Transverse colon (tissue), 4 donors: ENCODE data around the gene ANKRD34B. TPM values are rescaled to one million over a fixed set of nuclear protein-coding genes. Genes with fewer than 3 reads are reported as not detected.

Experiments
- DNase-seq: peaks from one replicate; pipeline ENCODE4 v3.0.0-alpha.2; 2019
- H3K27ac ChIP-seq, 4 donors: fragments of 200-600 bp; sonication (generic); 2 replicates each; pipeline ENCODE4 v1.5.1; 2016 to 2018; ENCODE audit warnings: inconsistent platforms in 4 of 4
- H3K27me3 ChIP-seq: fragments of 200-600 bp; sonication (generic); 2 replicates; pipeline ENCODE4 v1.5.1; 2017; ENCODE audit warnings: inconsistent platforms
- H3K36me3 ChIP-seq, 4 donors: fragments of 200-600 bp; sonication (generic); 2 replicates each; pipeline ENCODE4 v1.5.1; 2017 to 2019; ENCODE audit warnings: inconsistent platforms in 4 of 4
- H3K4me1 ChIP-seq, 4 donors: fragments of 200-600 bp; sonication (generic); 2 replicates each; pipeline ENCODE4 v1.5.1; 2017 to 2020; ENCODE audit warnings: inconsistent platforms in 4 of 4
- H3K4me3 ChIP-seq, 4 donors: fragments of 200-600 bp; sonication (generic); 1 replicate in 1 of 4; 2 replicates in 3 of 4; pipeline versions ENCODE4 v1.5.1 to v1.6.1; 2017 to 2019; ENCODE audit warnings: inconsistent platforms in 4 of 4
- H3K9me3 ChIP-seq, 2 donors: fragments of 200-600 bp; sonication (generic); 2 replicates each; pipeline ENCODE4 v1.5.1; 2017 to 2019; ENCODE audit warnings: inconsistent platforms in 2 of 2
- EP300 ChIP-seq: sonication (generic); formaldehyde crosslinking; IDR thresholded peaks from one replicate; pipeline ENCODE4 v1.6.1; 2017; ENCODE audit warnings: antibody characterized with exemption, low read depth
- POLR2A ChIP-seq: fragments of 450-650 bp; IDR thresholded peaks from one replicate; pipeline ENCODE4 v1.6.1; 2016; ENCODE audit warnings: antibody characterized with exemption, mild to moderate bottlenecking, moderate library complexity
- POLR2AphosphoS5 ChIP-seq, 3 donors: sonication (generic); formaldehyde crosslinking; IDR thresholded peaks; one replicate each; pipeline ENCODE4 v1.6.1; 2016; ENCODE audit warnings: antibody characterized with exemption in 3 of 3
- WGBS, 2 donors: methylation state at CpG; one replicate each; pipeline ENCODE4 v1.1.5; 2018; ENCODE audit warnings: low coverage in 1 of 2; 5-methylcytosine and 5-hydroxymethylcytosine counted together
- in situ Hi-C, 4 donors: fragments of 200-750 bp; cut with MboI; loops; one replicate each; pipeline versions ENCODE4 v1.15.0 to v1.15.1; 2017; ENCODE audit warnings: low sequenced_read_pairs in 3 of 4, low pct_ligation_motif_present in 1 of 4, low pct_unique_long_range_greater_than_20kb in 1 of 4
- intact Hi-C: fragments of 100-400 bp; cut with DNase I; formaldehyde crosslinking; loops from one replicate; pipeline ENCODE4 v1.15.1; 2023; ENCODE audit warnings: low total_unique reads
- total RNA-seq, 4 donors: library from RNA; depleted of rRNA; stranded (reverse); fragments of >200 nt; gene quantifications; one replicate each; pipeline ENCODE4 v1.1.0, GENCODE V29; 2016
- TF ChIP-seq, protein P1 (sequence below), 5 experiments: fragments of 200-600 bp in 3 of 5; fragments of 450-650 bp in 2 of 5; sonication (generic) in 3 of 5; IDR thresholded peaks; 1 replicate in 2 of 5; 2 replicates in 3 of 5; pipeline ENCODE4 v1.5.1; 2016 to 2017; ENCODE audit warnings: antibody characterized with exemption in 5 of 5, inconsistent platforms in 3 of 5, mild to moderate bottlenecking in 2 of 5, moderate library complexity in 1 of 5

The ANKRD34B gene
- total RNA-seq, 4 donors from 2014 or later = not detected

DNA sequence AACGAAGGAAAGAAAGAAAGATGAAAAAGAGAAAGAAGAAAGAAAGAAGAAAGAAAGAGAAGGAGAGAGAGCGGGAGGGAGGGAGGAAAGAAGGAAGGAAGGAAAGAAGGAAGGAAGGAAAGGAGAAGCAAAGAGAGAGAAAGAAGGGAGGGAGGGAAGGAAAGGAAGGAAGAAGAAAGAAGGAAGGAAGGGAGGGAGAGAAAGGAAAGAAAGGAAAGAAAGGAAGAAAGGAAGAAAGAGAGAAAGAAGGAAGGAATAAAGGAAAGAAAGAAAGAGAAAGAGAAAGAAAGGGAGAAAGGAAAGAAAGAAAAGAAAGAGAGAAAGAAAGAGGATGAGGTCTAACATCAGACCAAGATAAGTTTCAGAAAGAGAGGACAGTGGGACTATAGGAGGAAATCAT, 9.0 kb upstream of the ANKRD34B start:
- Histone ChIP-seq H3K4me1 (no peaks in the 10 kb centered on the region), H3K27ac (no peak overlapping the region), H3K36me3 (no peaks in the 10 kb centered on the region), H3K9me3 (no peaks in the 10 kb centered on the region), H3K27me3 (peaks cover 7% of the 10 kb centered on the region), H3K4me3 (no peak overlapping the region)
- intact Hi-C loops (no loop called here), in situ Hi-C loops (no loop called here)
- no peak for DNase-seq
- WGBS, 2 donors = 85 to 90% methylated on average over 2 of the region's 2 CpGs
- no peak for TF ChIP-seq POLR2A

DNA sequence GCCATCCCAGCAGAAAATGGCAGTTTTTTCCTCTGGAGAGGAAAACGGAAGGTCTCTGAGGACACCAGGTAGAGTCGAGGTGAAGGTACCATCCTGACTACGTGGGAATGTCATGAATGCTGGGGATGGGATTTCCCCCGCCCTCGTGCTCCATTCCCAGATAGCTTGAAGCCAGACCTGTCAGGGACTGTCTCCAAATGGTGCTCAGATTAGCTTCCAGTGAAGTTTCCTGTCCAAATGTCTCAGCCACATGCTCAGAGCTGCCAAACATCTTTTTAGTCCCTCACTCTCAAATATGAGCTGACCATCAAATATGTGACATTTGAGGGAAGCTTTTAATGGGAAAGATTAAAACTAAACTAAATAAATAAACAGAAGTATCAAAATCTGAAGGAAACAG, 7.6 kb upstream of the ANKRD34B start:
- H3K9me3 ChIP-seq = no peaks in the 10 kb centered on the region
- no peak for TF ChIP-seq EP300
- TF ChIP-seq, protein P1, sequence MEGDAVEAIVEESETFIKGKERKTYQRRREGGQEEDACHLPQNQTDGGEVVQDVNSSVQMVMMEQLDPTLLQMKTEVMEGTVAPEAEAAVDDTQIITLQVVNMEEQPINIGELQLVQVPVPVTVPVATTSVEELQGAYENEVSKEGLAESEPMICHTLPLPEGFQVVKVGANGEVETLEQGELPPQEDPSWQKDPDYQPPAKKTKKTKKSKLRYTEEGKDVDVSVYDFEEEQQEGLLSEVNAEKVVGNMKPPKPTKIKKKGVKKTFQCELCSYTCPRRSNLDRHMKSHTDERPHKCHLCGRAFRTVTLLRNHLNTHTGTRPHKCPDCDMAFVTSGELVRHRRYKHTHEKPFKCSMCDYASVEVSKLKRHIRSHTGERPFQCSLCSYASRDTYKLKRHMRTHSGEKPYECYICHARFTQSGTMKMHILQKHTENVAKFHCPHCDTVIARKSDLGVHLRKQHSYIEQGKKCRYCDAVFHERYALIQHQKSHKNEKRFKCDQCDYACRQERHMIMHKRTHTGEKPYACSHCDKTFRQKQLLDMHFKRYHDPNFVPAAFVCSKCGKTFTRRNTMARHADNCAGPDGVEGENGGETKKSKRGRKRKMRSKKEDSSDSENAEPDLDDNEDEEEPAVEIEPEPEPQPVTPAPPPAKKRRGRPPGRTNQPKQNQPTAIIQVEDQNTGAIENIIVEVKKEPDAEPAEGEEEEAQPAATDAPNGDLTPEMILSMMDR (IDR thresholded peaks at IDR 0.05) = no peak
- no peak for TF ChIP-seq POLR2A
- TF ChIP-seq POLR2AphosphoS5 (IDR thresholded peaks at IDR 0.05) = no peak
- H3K4me1 ChIP-seq = no peaks in the 10 kb centered on the region
- intact Hi-C loops (no loop called here), in situ Hi-C loops (no loop called here)
- H3K4me3 ChIP-seq = no peak overlapping the region
- DNase-seq = no peak
- no peaks in the 10 kb centered on the region for H3K36me3 ChIP-seq
- peaks cover 10% of the 10 kb centered on the region for H3K27me3 ChIP-seq
- 40 to 48% methylated on average over 2 to 5 of the region's 5 CpGs for WGBS, 2 donors
- no peak overlapping the region for H3K27ac ChIP-seq

DNA sequence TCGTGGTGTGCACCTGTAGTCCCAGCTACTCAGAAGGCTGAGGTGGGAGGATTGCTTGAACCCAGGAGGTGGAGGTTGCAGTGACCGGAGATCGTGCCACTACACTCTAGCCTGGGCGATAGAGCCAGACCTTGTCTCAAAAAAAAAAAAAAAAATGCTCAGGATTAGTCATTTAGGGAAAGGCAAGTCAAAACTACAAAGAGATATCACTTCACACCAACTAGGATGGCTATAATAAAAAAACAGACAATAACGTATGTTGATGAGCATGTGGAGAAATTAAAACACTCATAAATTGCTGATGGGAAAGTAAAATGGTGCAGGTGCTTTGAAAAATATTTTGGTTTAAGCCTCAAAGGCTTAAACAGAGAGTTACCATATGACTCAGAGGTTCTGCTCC, 6.3 kb upstream of the ANKRD34B start:
- intact Hi-C loops = no loop called here
- Histone ChIP-seq H3K27ac (no peak overlapping the region), H3K4me3 (no peak overlapping the region), H3K9me3 (no peaks in the 10 kb centered on the region), H3K27me3 (peaks cover 19% of the 10 kb centered on the region), H3K4me1 (no peaks in the 10 kb centered on the region), H3K36me3 (no peaks in the 10 kb centered on the region)
- WGBS, 2 donors = 69 to 88% methylated on average over 4 to 5 of the region's 5 CpGs
- TF ChIP-seq POLR2A (no peak), POLR2AphosphoS5 (IDR thresholded peaks at IDR 0.05) (no peak)
- DNase-seq = no peak
- in situ Hi-C loops = no loop called here

DNA sequence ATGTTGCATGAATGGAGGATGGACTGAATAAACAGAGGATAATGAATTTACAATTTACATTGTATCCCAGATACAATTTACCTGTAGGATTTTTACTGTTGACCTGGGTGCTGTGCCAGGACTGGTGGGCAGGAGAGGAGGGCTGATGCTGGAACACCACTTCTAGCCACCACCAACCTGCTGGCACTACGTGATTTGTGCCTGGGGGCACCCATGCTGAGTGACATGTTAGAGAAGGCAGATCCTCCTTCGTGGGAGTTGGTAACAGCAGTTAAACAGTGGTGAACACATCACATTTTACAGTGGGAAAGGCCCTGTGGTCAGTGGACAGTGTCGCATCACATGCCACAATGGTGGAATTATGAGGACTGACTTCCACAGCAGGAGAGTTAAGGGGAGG, 3.0 kb upstream of the ANKRD34B start:
- DNase-seq = no peak
- Histone ChIP-seq H3K9me3 (no peaks in the 10 kb centered on the region), H3K27ac (no peak overlapping the region), H3K4me1 (peaks cover 4 to 17% (median 15%) of the 10 kb centered on the region in 4 donors), H3K27me3 (peaks cover 53% of the 10 kb centered on the region), H3K36me3 (no peaks in the 10 kb centered on the region), H3K4me3 (no peak overlapping the region)
- TF ChIP-seq POLR2AphosphoS5 (IDR thresholded peaks at IDR 0.05) = no peak
- TF ChIP-seq EP300 = no peak
- no peak for TF ChIP-seq POLR2A
- TF ChIP-seq, protein P1 (IDR thresholded peaks at IDR 0.05) = no peak
- intact Hi-C loops (no loop called here), in situ Hi-C loops (no loop called here)
- 65 to 83% methylated on average over 1 to 3 of the region's 3 CpGs for WGBS, 2 donors

DNA sequence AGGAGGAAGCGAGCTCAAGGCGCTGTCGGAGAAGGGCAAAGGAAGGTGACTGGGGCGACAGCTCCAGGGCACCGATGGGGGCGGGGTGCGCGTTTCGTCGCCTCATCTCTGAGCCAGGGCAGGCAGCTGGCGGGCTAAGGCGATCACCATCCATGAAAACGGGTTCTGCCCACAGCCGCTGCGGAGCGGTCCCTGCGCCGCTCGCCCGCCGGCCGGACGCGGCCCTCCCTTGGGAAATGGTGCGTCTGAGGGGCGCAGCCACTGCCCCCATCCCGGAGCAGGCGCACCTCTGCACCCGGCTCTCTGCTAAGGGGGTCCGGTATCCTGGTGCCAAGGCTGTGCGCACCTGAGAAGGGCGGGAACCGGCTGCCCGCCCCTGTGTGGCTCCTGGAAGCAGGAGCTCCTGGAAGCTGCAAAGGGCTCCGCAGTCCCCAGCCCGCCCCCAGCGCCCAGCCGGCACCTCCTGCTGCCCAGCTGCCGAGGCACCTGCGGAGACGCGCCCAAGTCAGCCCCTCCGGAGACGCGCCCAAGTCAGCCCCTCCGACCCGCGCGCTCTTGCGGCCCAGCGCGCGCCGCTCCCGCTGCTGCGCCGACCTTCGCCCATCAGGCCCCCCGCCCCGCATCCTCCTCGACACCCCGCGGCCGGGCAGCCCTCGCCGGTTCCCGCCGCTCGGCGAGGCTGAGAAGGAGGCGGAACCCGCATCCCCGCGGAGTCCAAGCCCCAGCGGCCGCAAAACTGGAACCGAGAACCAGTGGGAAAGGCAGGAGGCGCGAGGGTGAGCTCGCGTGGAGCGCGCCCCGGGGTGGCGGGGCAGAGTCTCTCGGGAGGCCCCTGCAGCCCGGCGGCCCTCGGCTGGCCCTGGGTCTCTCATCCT, 757 bp downstream of the ANKRD34B start:
- in situ Hi-C loops (no loop called here), intact Hi-C loops (no loop called here)
- Histone ChIP-seq H3K4me1 (peaks cover 4 to 17% (median 15%) of the 10 kb centered on the region in 4 donors), H3K27ac (no peak overlapping the region), H3K4me3 (peak overlapping the region in 3 of 4 donors; percentile 1 to 47 (median 27)), H3K27me3 (peaks cover 69% of the 10 kb centered on the region), H3K36me3 (no peaks in the 10 kb centered on the region), H3K9me3 (no peaks in the 10 kb centered on the region)
- TF ChIP-seq POLR2A (no peak), POLR2AphosphoS5 (IDR thresholded peaks at IDR 0.05) (no peak), EP300 (no peak)
- TF ChIP-seq, protein P1 (IDR thresholded peaks at IDR 0.05) = no peak
- 4% methylated on average over 38 of the region's 89 CpGs; no CpG with 5 or more reads in 1 of the 2 donors for WGBS, 2 donors
- DNase-seq = no peak
